ENCODE data around the gene ZNF235. TPM values are rescaled to one million over a fixed set of nuclear protein-coding genes. Genes with fewer than 3 reads are reported as not detected.

ZNF235 gene
- total and polyA plus RNA-seq, 2 donors from 2014 or later: 3.0 to 9.4 TPM

- no peaks in the 10 kb centered on the region for H3K27me3 ChIP-seq (ENCODE audit: control insufficient read depth, insufficient read depth, low read length)
- no peak for FAIRE-seq
- peaks cover 0 to 8% (median 2%) of the 10 kb centered on the region in 3 donors for H3K36me3 ChIP-seq (ENCODE audit: control insufficient read depth in 2 of 3, insufficient read depth in 3 of 3, low read length in 3 of 3)
- intact Hi-C loops (cut with DNase I): no loop called here
- DNase-seq: peak in 1 of 5 donors; percentile 31
- H3K4me3 ChIP-seq (ENCODE audit: low read length in 3 of 3): peak overlapping the region; percentile 59 to 87 (median 87)
- no peak for TF ChIP-seq CTCF (IDR thresholded peaks at IDR 0.05; ENCODE audit: borderline replicate concordance, extremely low read depth, insufficient read depth)
- peaks cover 0 to 14% (median 0%) of the 10 kb centered on the region in 3 donors for H3K9me3 ChIP-seq (ENCODE audit: control insufficient read depth in 2 of 3, insufficient read depth in 1 of 3, low read length in 3 of 3)
- no peak overlapping the region for H3K9ac ChIP-seq (ENCODE audit: low read length in 3 of 3)
- peaks cover 0 to 6% (median 2%) of the 10 kb centered on the region in 3 donors for H3K4me1 ChIP-seq (ENCODE audit: control insufficient read depth in 2 of 3, insufficient read depth in 2 of 3, low read depth in 1 of 3, low read length in 3 of 3)
- no peak overlapping the region for H3K27ac ChIP-seq (ENCODE audit: low read depth in 2 of 2, low read length in 2 of 2)
Observed at GRCh38 chr19:44305457-44305856, 632 bp upstream of the ZNF235 start.

GRCh38 chr19:44303976-44304568 lies 753 bp downstream of the ZNF235 start:
- no peak for FAIRE-seq
- Histone ChIP-seq H3K9me3 (ENCODE audit: control insufficient read depth in 2 of 3, insufficient read depth in 1 of 3, low read length in 3 of 3) (peaks cover 0 to 4% (median 0%) of the 10 kb centered on the region in 3 donors), H3K36me3 (ENCODE audit: control insufficient read depth in 2 of 3, insufficient read depth in 3 of 3, low read length in 3 of 3) (peaks cover 2 to 18% (median 10%) of the 10 kb centered on the region in 3 donors), H3K4me1 (ENCODE audit: control insufficient read depth in 2 of 3, insufficient read depth in 2 of 3, low read depth in 1 of 3, low read length in 3 of 3) (peaks cover 0 to 6% (median 2%) of the 10 kb centered on the region in 3 donors), H3K9ac (ENCODE audit: low read length in 3 of 3) (peak overlapping the region; percentile 70 to 90 (median 80)), H3K4me3 (ENCODE audit: low read length in 3 of 3) (peak overlapping the region; percentile 87 to 94 (median 87)), H3K27me3 (ENCODE audit: control insufficient read depth, insufficient read depth, low read length) (no peaks in the 10 kb centered on the region), H3K27ac (ENCODE audit: low read depth in 2 of 2, low read length in 2 of 2) (no peak overlapping the region)
- DNase-seq: peak in 3 of 5 donors; percentile 31 to 48 (median 41)
- intact Hi-C loops (cut with DNase I): no loop called here
- TF ChIP-seq CTCF (IDR thresholded peaks at IDR 0.05; ENCODE audit: borderline replicate concordance, extremely low read depth, insufficient read depth): no peak

- Histone ChIP-seq H3K27ac (ENCODE audit: low read depth in 2 of 2, low read length in 2 of 2) (no peak overlapping the region), H3K36me3 (ENCODE audit: control insufficient read depth in 2 of 3, insufficient read depth in 3 of 3, low read length in 3 of 3) (peaks cover 2 to 25% (median 10%) of the 10 kb centered on the region in 3 donors), H3K4me1 (ENCODE audit: control insufficient read depth in 2 of 3, insufficient read depth in 2 of 3, low read depth in 1 of 3, low read length in 3 of 3) (peaks cover 0 to 6% (median 2%) of the 10 kb centered on the region in 3 donors), H3K9me3 (ENCODE audit: control insufficient read depth in 2 of 3, insufficient read depth in 1 of 3, low read length in 3 of 3) (peaks cover 0 to 4% (median 0%) of the 10 kb centered on the region in 3 donors), H3K27me3 (ENCODE audit: control insufficient read depth, insufficient read depth, low read length) (no peaks in the 10 kb centered on the region), H3K4me3 (ENCODE audit: low read length in 3 of 3) (peak overlapping the region in 1 of 3 donors; percentile 94), H3K9ac (ENCODE audit: low read length in 3 of 3) (no peak overlapping the region)
- TF ChIP-seq CTCF (IDR thresholded peaks at IDR 0.05; ENCODE audit: borderline replicate concordance, extremely low read depth, insufficient read depth): no peak
- peak in 3 of 5 donors; percentile 14 to 51 (median 48) for DNase-seq
- intact Hi-C loops (cut with DNase I): no loop called here
- FAIRE-seq: no peak
Observed at GRCh38 chr19:44303320-44303719, 1.5 kb downstream of the ZNF235 start.
